ENCODE data around the gene AP5Z1.
A peak's percentile ranks its signal among the peaks of the same experiment; 100 is the strongest.

The AP5Z1 gene

GRCh38 chr7:4825081-4825480 lies 49.7 kb downstream of the AP5Z1 start:
- H4K20me1 ChIP-seq (ENCODE audit: insufficient read depth, low read length), result no peaks in the 10 kb centered on the region
- H3K36me3 ChIP-seq (ENCODE audit: insufficient read depth, low read length), result no peaks in the 10 kb centered on the region
- no peak overlapping the region for H3K27ac ChIP-seq (ENCODE audit: low read depth, low read length, poor library complexity, severe bottlenecking)
- H3K4me3 ChIP-seq (ENCODE audit: low read depth, low read length, poor library complexity, severe bottlenecking), result no peak overlapping the region
- H3K9me3 ChIP-seq (ENCODE audit: low read length), result no peaks in the 10 kb centered on the region
- H3K9me2 ChIP-seq (ENCODE audit: low read depth, low read length), result no peaks in the 10 kb centered on the region
- no peaks in the 10 kb centered on the region for H3K79me2 ChIP-seq (ENCODE audit: insufficient read depth, low read length)
- no peaks in the 10 kb centered on the region for H3K4me1 ChIP-seq (ENCODE audit: insufficient read depth, low read length, severe bottlenecking)
- H3F3A ChIP-seq (ENCODE audit: insufficient read depth, low read length), result no peaks in the 10 kb centered on the region
- no peaks in the 10 kb centered on the region for H3K27me3 ChIP-seq (ENCODE audit: insufficient read depth, low read length)
- H2AFZ ChIP-seq (ENCODE audit: low read length), result no peak overlapping the region
- H3K9ac ChIP-seq (ENCODE audit: low read length), result no peak overlapping the region
- TF ChIP-seq, protein P1, sequence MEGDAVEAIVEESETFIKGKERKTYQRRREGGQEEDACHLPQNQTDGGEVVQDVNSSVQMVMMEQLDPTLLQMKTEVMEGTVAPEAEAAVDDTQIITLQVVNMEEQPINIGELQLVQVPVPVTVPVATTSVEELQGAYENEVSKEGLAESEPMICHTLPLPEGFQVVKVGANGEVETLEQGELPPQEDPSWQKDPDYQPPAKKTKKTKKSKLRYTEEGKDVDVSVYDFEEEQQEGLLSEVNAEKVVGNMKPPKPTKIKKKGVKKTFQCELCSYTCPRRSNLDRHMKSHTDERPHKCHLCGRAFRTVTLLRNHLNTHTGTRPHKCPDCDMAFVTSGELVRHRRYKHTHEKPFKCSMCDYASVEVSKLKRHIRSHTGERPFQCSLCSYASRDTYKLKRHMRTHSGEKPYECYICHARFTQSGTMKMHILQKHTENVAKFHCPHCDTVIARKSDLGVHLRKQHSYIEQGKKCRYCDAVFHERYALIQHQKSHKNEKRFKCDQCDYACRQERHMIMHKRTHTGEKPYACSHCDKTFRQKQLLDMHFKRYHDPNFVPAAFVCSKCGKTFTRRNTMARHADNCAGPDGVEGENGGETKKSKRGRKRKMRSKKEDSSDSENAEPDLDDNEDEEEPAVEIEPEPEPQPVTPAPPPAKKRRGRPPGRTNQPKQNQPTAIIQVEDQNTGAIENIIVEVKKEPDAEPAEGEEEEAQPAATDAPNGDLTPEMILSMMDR (IDR thresholded peaks at IDR 0.05; ENCODE audit: low read length), result no peak
- TF ChIP-seq EZH2 (IDR thresholded peaks at IDR 0.05; ENCODE audit: borderline replicate concordance, low read length), result no peak
- no peak overlapping the region for H3K4me2 ChIP-seq (ENCODE audit: low read length)

- no peaks in the 10 kb centered on the region for H3K9me2 ChIP-seq (ENCODE audit: low read depth, low read length)
- H3K4me2 ChIP-seq (ENCODE audit: low read length), result no peak overlapping the region
- H3K4me3 ChIP-seq (ENCODE audit: low read depth, low read length, poor library complexity, severe bottlenecking), result no peak overlapping the region
- H3K4me1 ChIP-seq (ENCODE audit: insufficient read depth, low read length, severe bottlenecking), result no peaks in the 10 kb centered on the region
- H3K36me3 ChIP-seq (ENCODE audit: insufficient read depth, low read length), result no peaks in the 10 kb centered on the region
- no peak overlapping the region for H3K27ac ChIP-seq (ENCODE audit: low read depth, low read length, poor library complexity, severe bottlenecking)
- H3F3A ChIP-seq (ENCODE audit: insufficient read depth, low read length), result no peaks in the 10 kb centered on the region
- H3K79me2 ChIP-seq (ENCODE audit: insufficient read depth, low read length), result no peaks in the 10 kb centered on the region
- H3K9me3 ChIP-seq (ENCODE audit: low read length), result no peaks in the 10 kb centered on the region
- no peak overlapping the region for H3K9ac ChIP-seq (ENCODE audit: low read length)
- no peaks in the 10 kb centered on the region for H3K27me3 ChIP-seq (ENCODE audit: insufficient read depth, low read length)
- H4K20me1 ChIP-seq (ENCODE audit: insufficient read depth, low read length), result no peaks in the 10 kb centered on the region
- H2AFZ ChIP-seq (ENCODE audit: low read length), result no peak overlapping the region
- TF ChIP-seq EZH2 (IDR thresholded peaks at IDR 0.05; ENCODE audit: borderline replicate concordance, low read length), result no peak
- TF ChIP-seq, protein P1 (IDR thresholded peaks at IDR 0.05; ENCODE audit: low read length), result no peak
These were observed 53.4 kb downstream of the AP5Z1 start for GRCh38 chr7:4828720-4829383.

GRCh38 chr7:4830176-4830575 lies 54.8 kb downstream of the AP5Z1 start:
- H3K36me3 ChIP-seq (ENCODE audit: insufficient read depth, low read length), result no peaks in the 10 kb centered on the region
- H3K4me3 ChIP-seq (ENCODE audit: low read depth, low read length, poor library complexity, severe bottlenecking), result no peak overlapping the region
- no peak overlapping the region for H3K27ac ChIP-seq (ENCODE audit: low read depth, low read length, poor library complexity, severe bottlenecking)
- no peak overlapping the region for H3K4me2 ChIP-seq (ENCODE audit: low read length)
- H3K27me3 ChIP-seq (ENCODE audit: insufficient read depth, low read length), result no peaks in the 10 kb centered on the region
- TF ChIP-seq EZH2 (IDR thresholded peaks at IDR 0.05; ENCODE audit: borderline replicate concordance, low read length), result no peak
- TF ChIP-seq, protein P1 (IDR thresholded peaks at IDR 0.05; ENCODE audit: low read length), result peak; percentile 93
- H3K9ac ChIP-seq (ENCODE audit: low read length), result no peak overlapping the region
- no peaks in the 10 kb centered on the region for H4K20me1 ChIP-seq (ENCODE audit: insufficient read depth, low read length)
- no peaks in the 10 kb centered on the region for H3K9me2 ChIP-seq (ENCODE audit: low read depth, low read length)
- no peaks in the 10 kb centered on the region for H3K4me1 ChIP-seq (ENCODE audit: insufficient read depth, low read length, severe bottlenecking)
- H3K9me3 ChIP-seq (ENCODE audit: low read length), result no peaks in the 10 kb centered on the region
- no peaks in the 10 kb centered on the region for H3F3A ChIP-seq (ENCODE audit: insufficient read depth, low read length)
- no peak overlapping the region for H2AFZ ChIP-seq (ENCODE audit: low read length)
- no peaks in the 10 kb centered on the region for H3K79me2 ChIP-seq (ENCODE audit: insufficient read depth, low read length)

All from OCI-LY1 (cell line).